ENCODE results near the gene MRPL10. TPM values are rescaled to one million over a fixed set of nuclear protein-coding genes. Genes with fewer than 3 reads are reported as not detected.
A peak's percentile ranks its signal among the peaks of the same experiment; 100 is the strongest.

MRPL10 gene
- total RNA-seq, 3 donors from 2014 or later, result 35.0 to 43.5 (median 36.7) TPM

DNA sequence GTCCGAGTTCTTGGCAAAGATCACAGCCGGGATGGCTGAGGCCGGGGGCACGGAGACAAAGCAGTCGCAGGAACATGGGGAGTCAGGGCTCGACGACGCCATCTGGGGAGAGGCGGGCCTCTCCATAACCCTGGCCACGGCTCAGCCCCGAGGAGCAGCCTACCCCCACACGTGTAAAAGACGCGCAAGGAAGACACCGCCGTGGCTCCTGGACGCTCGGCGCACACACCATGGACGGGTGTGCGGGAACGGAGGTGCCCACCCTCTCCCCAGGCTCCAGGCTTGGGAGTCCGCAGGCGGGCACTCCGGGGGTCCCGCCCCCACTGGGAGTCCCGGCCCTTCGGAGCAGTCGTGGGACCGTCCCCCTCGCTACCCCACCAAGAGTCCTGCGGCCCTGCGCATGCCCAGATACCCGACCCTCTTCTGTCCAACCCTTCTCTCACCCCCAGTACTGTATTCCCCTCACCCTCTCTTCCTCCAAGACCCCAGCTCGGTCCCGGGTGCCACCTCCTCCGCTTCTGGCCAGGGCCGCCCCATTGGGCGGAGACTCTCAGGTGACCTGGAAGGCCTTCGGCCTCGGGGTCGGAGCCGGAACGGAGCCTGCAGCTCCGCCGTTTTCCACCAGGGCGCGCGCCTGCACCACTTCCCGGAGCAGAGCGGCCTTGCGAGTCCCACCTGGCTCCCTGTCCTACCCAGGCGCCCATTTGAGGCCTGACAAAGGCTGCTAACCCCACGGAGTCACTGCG, 9.6 kb upstream of the MRPL10 start, which contains the start of gene SCRN2:
SCRN2 (minus strand) TSS at position 532 of the 746 bp plus-strand sequence; CDS start at position 102, 430 bp downstream.
- intact Hi-C loops (cut with DNase I; ENCODE audit: low total_unique reads), result loop anchor here (5.0 kb wide), 1 partner anchor 51 kb away; no protein-coding TSS in a partner anchor
- peak within 1 kb of the TSS; percentile 79 to 85 for H3K27ac ChIP-seq

DNA sequence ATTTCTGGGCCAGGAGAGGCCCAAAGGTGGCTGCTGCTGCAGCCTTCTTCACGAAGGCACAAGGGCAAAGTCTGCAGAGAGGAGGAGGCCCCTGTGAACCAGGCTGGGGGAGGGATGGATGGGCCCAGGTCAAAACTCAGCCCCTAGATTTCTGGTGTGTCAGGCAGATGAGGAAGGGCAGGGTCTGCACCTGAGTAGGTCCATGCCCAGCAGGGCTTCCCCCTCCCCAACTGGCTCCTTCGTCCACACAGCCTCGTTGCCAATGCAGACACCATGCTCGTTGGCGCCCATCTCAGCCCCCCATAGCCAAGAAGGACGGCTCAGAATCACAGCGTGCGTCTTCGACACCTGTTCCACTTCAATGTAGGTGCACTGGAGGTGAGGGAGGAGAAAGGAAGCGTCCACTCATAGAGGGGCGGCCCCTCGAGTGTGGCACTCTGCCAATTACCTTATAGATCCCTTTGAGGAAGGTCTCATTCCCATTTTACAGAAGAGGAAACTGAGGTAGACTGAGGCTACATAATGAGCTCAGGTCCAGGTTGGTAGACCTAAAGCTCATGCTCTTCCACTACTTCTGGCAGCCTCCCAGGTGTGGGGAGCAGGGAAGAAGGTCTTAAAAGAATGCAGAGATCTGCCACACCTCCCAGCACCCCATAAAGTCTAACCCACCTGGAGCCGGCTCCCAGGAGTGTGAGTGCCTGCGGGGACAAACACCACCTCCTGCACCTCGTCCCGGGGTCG, 8.8 kb upstream of the MRPL10 start:
- no peaks in the 10 kb centered on the region for H3K36me3 ChIP-seq
- H3K4me3 ChIP-seq, result peak overlapping the region; percentile 82 to 93 (median 90)
- peaks cover 11 to 21% of the 10 kb centered on the region in 2 donors for H3K4me1 ChIP-seq
- H3K27me3 ChIP-seq, result no peaks in the 10 kb centered on the region
- intact Hi-C loops (cut with DNase I; ENCODE audit: low total_unique reads), result loop anchor here (5.0 kb wide), 1 partner anchor 52 kb away; no protein-coding TSS in a partner anchor
- peak overlapping the region; percentile 79 to 85 for H3K27ac ChIP-seq
- TF ChIP-seq, protein P1, sequence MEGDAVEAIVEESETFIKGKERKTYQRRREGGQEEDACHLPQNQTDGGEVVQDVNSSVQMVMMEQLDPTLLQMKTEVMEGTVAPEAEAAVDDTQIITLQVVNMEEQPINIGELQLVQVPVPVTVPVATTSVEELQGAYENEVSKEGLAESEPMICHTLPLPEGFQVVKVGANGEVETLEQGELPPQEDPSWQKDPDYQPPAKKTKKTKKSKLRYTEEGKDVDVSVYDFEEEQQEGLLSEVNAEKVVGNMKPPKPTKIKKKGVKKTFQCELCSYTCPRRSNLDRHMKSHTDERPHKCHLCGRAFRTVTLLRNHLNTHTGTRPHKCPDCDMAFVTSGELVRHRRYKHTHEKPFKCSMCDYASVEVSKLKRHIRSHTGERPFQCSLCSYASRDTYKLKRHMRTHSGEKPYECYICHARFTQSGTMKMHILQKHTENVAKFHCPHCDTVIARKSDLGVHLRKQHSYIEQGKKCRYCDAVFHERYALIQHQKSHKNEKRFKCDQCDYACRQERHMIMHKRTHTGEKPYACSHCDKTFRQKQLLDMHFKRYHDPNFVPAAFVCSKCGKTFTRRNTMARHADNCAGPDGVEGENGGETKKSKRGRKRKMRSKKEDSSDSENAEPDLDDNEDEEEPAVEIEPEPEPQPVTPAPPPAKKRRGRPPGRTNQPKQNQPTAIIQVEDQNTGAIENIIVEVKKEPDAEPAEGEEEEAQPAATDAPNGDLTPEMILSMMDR (IDR thresholded peaks at IDR 0.05), result no peak
- TF ChIP-seq POLR2A (IDR thresholded peaks at IDR 0.05) (no peak), POLR2AphosphoS5 (IDR thresholded peaks at IDR 0.05) (no peak)
- H3K9me3 ChIP-seq, result no peaks in the 10 kb centered on the region
- no peak for DNase-seq (ENCODE audit: low spot score in 2 of 2)

More for the DNA sequence above, 9.6 kb upstream of the MRPL10 start, which contains the start of gene SCRN2:
- H3K4me1 ChIP-seq, result peaks cover 11 to 21% of the 10 kb centered on the region in 2 donors
- peak; percentile 88 to 93 for DNase-seq (ENCODE audit: low spot score in 2 of 2)
- no peaks in the 10 kb centered on the region for H3K9me3 ChIP-seq
- no peaks in the 10 kb centered on the region for H3K27me3 ChIP-seq
- TF ChIP-seq POLR2AphosphoS5 (IDR thresholded peaks at IDR 0.05), result peak; percentile 29 to 45 (median 39)
- TF ChIP-seq, protein P1 (IDR thresholded peaks at IDR 0.05), result peak; percentile 98 to 99 (median 98)
- TF ChIP-seq POLR2A (IDR thresholded peaks at IDR 0.05), result no peak
- peak within 1 kb of the TSS; percentile 82 to 93 (median 90) for H3K4me3 ChIP-seq
- H3K36me3 ChIP-seq, result no peaks in the 10 kb centered on the region

GRCh38 chr17:47839071-47839470, 7.7 kb upstream of the MRPL10 start:
- Histone ChIP-seq H3K9me3 (no peaks in the 10 kb centered on the region), H3K27me3 (no peaks in the 10 kb centered on the region), H3K27ac (no peak overlapping the region), H3K4me1 (peaks cover 11 to 14% of the 10 kb centered on the region in 2 donors), H3K4me3 (no peak overlapping the region), H3K36me3 (no peaks in the 10 kb centered on the region)
- no peak for TF ChIP-seq POLR2A (IDR thresholded peaks at IDR 0.05)
- TF ChIP-seq, protein P1 (IDR thresholded peaks at IDR 0.05), result no peak
- TF ChIP-seq POLR2AphosphoS5 (IDR thresholded peaks at IDR 0.05), result no peak
- DNase-seq (ENCODE audit: low spot score in 2 of 2), result no peak
- intact Hi-C loops (cut with DNase I; ENCODE audit: low total_unique reads), result no loop called here

- no peaks in the 10 kb centered on the region for H3K36me3 ChIP-seq
- TF ChIP-seq POLR2A (IDR thresholded peaks at IDR 0.05), result no peak
- TF ChIP-seq, protein P1 (IDR thresholded peaks at IDR 0.05), result no peak
- no peak for TF ChIP-seq POLR2AphosphoS5 (IDR thresholded peaks at IDR 0.05)
- no peaks in the 10 kb centered on the region for H3K27me3 ChIP-seq
- peaks cover 11 to 13% of the 10 kb centered on the region in 2 donors for H3K4me1 ChIP-seq
- intact Hi-C loops (cut with DNase I; ENCODE audit: low total_unique reads), result no loop called here
- no peak overlapping the region for H3K27ac ChIP-seq
- H3K9me3 ChIP-seq, result no peaks in the 10 kb centered on the region
- DNase-seq (ENCODE audit: low spot score in 2 of 2), result no peak
- no peak overlapping the region for H3K4me3 ChIP-seq
Measured at GRCh38 chr17:47838636-47839035, 7.3 kb upstream of the MRPL10 start.

Measured in breast epithelium (tissue), 4 donors.